ENCODE measurements around the gene DYNLT2. TPM values are rescaled to one million over a fixed set of nuclear protein-coding genes. Genes with fewer than 3 reads are reported as not detected.

DYNLT2 gene
- total and polyA plus RNA-seq, 2 experiments from 2014 or later: 2.9 to 3.1 TPM

DNA sequence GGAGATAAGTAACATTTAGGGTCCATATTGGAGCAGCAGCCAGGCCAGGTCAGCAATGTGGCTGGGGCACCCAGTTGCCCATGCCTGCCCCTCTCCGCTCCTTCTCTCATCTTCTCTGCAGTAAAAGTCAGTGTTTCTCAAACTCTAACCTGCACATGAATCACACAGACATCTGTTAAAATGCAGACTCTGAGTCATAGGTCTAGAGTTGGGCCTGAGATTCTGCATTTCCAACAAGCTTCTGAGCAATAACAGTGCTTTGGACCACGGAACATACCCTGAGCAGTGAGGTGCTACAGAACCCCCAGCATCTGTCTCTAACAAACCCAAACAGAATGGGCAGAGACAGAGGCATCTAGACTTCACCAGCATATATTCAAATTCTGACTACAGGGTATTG, 37.2 kb downstream of the DYNLT2 start:
- Histone ChIP-seq H3K27ac (no peak overlapping the region), H3K9me2 (replicated peaks; ENCODE audit: insufficient read depth) (no peaks in the 10 kb centered on the region), H2AFZ (no peak overlapping the region), H3K4me2 (no peak overlapping the region), H3K79me2 (peaks cover 49% of the 10 kb centered on the region), H3K4me3 (no peak overlapping the region), H3K4me1 (ENCODE audit: insufficient read depth) (no peaks in the 10 kb centered on the region), H3K36me3 (replicated peaks; ENCODE audit: insufficient read depth, low read depth) (no peaks in the 10 kb centered on the region), H3K9me3 (ENCODE audit: low read depth) (no peaks in the 10 kb centered on the region), H3K27me3 (no peaks in the 10 kb centered on the region), H4K20me1 (ENCODE audit: insufficient read depth, poor library complexity, severe bottlenecking) (peaks cover 12% of the 10 kb centered on the region)
- DNase-seq (ENCODE audit: low spot score): no peak
- 93% methylated on average over 2 of the region's 2 CpGs for WGBS (ENCODE audit: low lambda C conversion rate, missing lambda C conversion rate)
- TF ChIP-seq EZH2phosphoT487 (IDR thresholded peaks at IDR 0.05; ENCODE audit: low read depth, severe bottlenecking, unreplicated experiment) (no peak), CTCF (IDR thresholded peaks at IDR 0.05; ENCODE audit: poor library complexity) (no peak), EZH2 (IDR thresholded peaks at IDR 0.05; ENCODE audit: borderline replicate concordance) (no peak)

DNA sequence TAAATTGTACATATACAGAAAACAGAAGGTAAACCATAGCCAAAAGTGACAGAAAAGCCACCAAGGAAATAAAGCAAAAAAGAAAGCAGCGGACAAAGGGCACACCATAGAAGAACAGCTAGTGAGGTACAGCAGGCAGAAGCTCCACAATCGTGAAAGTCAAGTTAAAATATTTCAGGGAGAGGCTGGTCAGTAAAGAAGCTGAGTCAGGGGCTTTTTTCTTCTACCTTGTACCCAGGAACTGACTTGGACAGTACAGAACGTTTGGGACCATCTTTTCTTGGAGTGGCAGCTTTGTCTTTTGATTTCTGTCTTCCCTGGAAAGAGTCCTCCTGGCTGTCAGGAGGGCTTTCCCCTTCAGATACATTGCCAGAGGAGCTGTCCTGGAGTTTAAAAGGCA, 41.4 kb downstream of the DYNLT2 start:
- H2AFZ ChIP-seq: no peak overlapping the region
- no peaks in the 10 kb centered on the region for H3K9me3 ChIP-seq (ENCODE audit: low read depth)
- no peak overlapping the region for H3K27ac ChIP-seq
- peaks cover 5% of the 10 kb centered on the region for H4K20me1 ChIP-seq (ENCODE audit: insufficient read depth, poor library complexity, severe bottlenecking)
- H3K27me3 ChIP-seq: no peaks in the 10 kb centered on the region
- 86% methylated on average over 3 of the region's 3 CpGs for WGBS (ENCODE audit: low lambda C conversion rate, missing lambda C conversion rate)
- no peaks in the 10 kb centered on the region for H3K4me1 ChIP-seq (ENCODE audit: insufficient read depth)
- peaks cover 25% of the 10 kb centered on the region for H3K79me2 ChIP-seq
- no peaks in the 10 kb centered on the region for H3K9me2 ChIP-seq (replicated peaks; ENCODE audit: insufficient read depth)
- no peak for TF ChIP-seq EZH2 (IDR thresholded peaks at IDR 0.05; ENCODE audit: borderline replicate concordance)
- no peak for TF ChIP-seq CTCF (IDR thresholded peaks at IDR 0.05; ENCODE audit: poor library complexity)
- no peak for TF ChIP-seq EZH2phosphoT487 (IDR thresholded peaks at IDR 0.05; ENCODE audit: low read depth, severe bottlenecking, unreplicated experiment)
- no peaks in the 10 kb centered on the region for H3K36me3 ChIP-seq (replicated peaks; ENCODE audit: insufficient read depth, low read depth)
- no peak for DNase-seq (ENCODE audit: low spot score)
- no peak overlapping the region for H3K4me3 ChIP-seq
- H3K4me2 ChIP-seq: no peak overlapping the region

- Histone ChIP-seq H3K36me3 (replicated peaks; ENCODE audit: insufficient read depth, low read depth) (no peaks in the 10 kb centered on the region), H3K9me2 (replicated peaks; ENCODE audit: insufficient read depth) (no peaks in the 10 kb centered on the region), H2AFZ (no peak overlapping the region), H3K27ac (no peak overlapping the region), H3K79me2 (peaks cover 32% of the 10 kb centered on the region), H4K20me1 (ENCODE audit: insufficient read depth, poor library complexity, severe bottlenecking) (peaks cover 5% of the 10 kb centered on the region), H3K4me3 (no peak overlapping the region), H3K9me3 (ENCODE audit: low read depth) (no peaks in the 10 kb centered on the region), H3K27me3 (no peaks in the 10 kb centered on the region), H3K4me1 (ENCODE audit: insufficient read depth) (peaks cover 5% of the 10 kb centered on the region), H3K4me2 (no peak overlapping the region)
- DNase-seq (ENCODE audit: low spot score): no peak
- TF ChIP-seq EZH2phosphoT487 (IDR thresholded peaks at IDR 0.05; ENCODE audit: low read depth, severe bottlenecking, unreplicated experiment): no peak
Measured at GRCh38 chr6:169709293-169709692, 42.1 kb downstream of the DYNLT2 start.

- peaks cover 43% of the 10 kb centered on the region for H3K79me2 ChIP-seq
- no peak for DNase-seq (ENCODE audit: low spot score)
- WGBS (ENCODE audit: low lambda C conversion rate, missing lambda C conversion rate): 90% methylated on average over 2 of the region's 2 CpGs
- no peak overlapping the region for H2AFZ ChIP-seq
- no peaks in the 10 kb centered on the region for H3K9me3 ChIP-seq (ENCODE audit: low read depth)
- H3K27me3 ChIP-seq: no peaks in the 10 kb centered on the region
- no peaks in the 10 kb centered on the region for H3K9me2 ChIP-seq (replicated peaks; ENCODE audit: insufficient read depth)
- H3K27ac ChIP-seq: no peak overlapping the region
- H3K4me1 ChIP-seq (ENCODE audit: insufficient read depth): peaks cover 19% of the 10 kb centered on the region
- no peak overlapping the region for H3K4me2 ChIP-seq
- H4K20me1 ChIP-seq (ENCODE audit: insufficient read depth, poor library complexity, severe bottlenecking): peaks cover 11% of the 10 kb centered on the region
- no peak for TF ChIP-seq CTCF (IDR thresholded peaks at IDR 0.05; ENCODE audit: poor library complexity)
- TF ChIP-seq EZH2 (IDR thresholded peaks at IDR 0.05; ENCODE audit: borderline replicate concordance): no peak
- no peak for TF ChIP-seq EZH2phosphoT487 (IDR thresholded peaks at IDR 0.05; ENCODE audit: low read depth, severe bottlenecking, unreplicated experiment)
- no peaks in the 10 kb centered on the region for H3K36me3 ChIP-seq (replicated peaks; ENCODE audit: insufficient read depth, low read depth)
- no peak overlapping the region for H3K4me3 ChIP-seq
Measured at GRCh38 chr6:169707772-169708171, 43.6 kb downstream of the DYNLT2 start.

Measured in hepatocyte (in vitro differentiated cells).